HEK293 (cell line): ENCODE results near the gene IZUMO4.

Experiments
- CTCF ChIA-PET: fragments of 350-600 bp; formaldehyde crosslinking; extraction: SDS; loops from one replicate; lab custom pipeline; 2021; ENCODE audit warnings: antibody characterized with exemption; lab: Yijun Ruan, JAX
- POLR2A ChIA-PET: fragments of 300-600 bp; formaldehyde crosslinking; extraction: SDS; loops from one replicate; lab custom pipeline; 2020; ENCODE audit warnings: antibody characterized with exemption, inconsistent platforms; lab: Yijun Ruan, JAX
- H3K27ac ChIP-seq: fragments of 200-500 bp; sonication (Bioruptor generic); 2 replicates; pipeline ENCODE4 v1.5.1; 2014; ENCODE audit warnings: low read depth, low read length, control low read depth, inconsistent platforms; ENCODE audit errors: extremely low read depth
- H3K36me3 ChIP-seq, 2 experiments: fragments of 200-500 bp in 1 of 2; sonication (Bioruptor generic) in 1 of 2; 1 replicate in 1 of 2; 2 replicates in 1 of 2; pipeline ENCODE4 v1.5.1; 2014 to 2017; ENCODE audit warnings: inconsistent platforms in 2 of 2, low read length in 2 of 2; ENCODE audit not compliant: control insufficient read depth in 2 of 2, insufficient read depth in 1 of 2
- H3K4me1 ChIP-seq: fragments of 200-500 bp; sonication (Bioruptor generic); 2 replicates; pipeline ENCODE4 v1.5.1; 2014; ENCODE audit warnings: mild to moderate bottlenecking, low read length, inconsistent platforms; ENCODE audit not compliant: control insufficient read depth, insufficient read depth
- H3K4me3 ChIP-seq: 2 replicates; pipeline ENCODE4 v1.5.1; 2011; ENCODE audit warnings: low read depth, mild to moderate bottlenecking, control low read depth, low read length, moderate library complexity
- H3K9me3 ChIP-seq: fragments of 200-500 bp; sonication (Bioruptor generic); 2 replicates; pipeline ENCODE4 v1.5.1; 2014; ENCODE audit warnings: low read depth, low read length, inconsistent platforms; ENCODE audit not compliant: control insufficient read depth, insufficient read depth
- ZBTB17 ChIP-seq: fragments of 450-650 bp; formaldehyde crosslinking; IDR thresholded peaks from 2 replicates; pipeline ENCODE4 v1.5.1; 2016; ENCODE audit warnings: missing biosample characterization, missing genetic modification characterization
- ZNF138 ChIP-seq: fragments of 450-650 bp; formaldehyde crosslinking; IDR thresholded peaks from 2 replicates; pipeline ENCODE4 v1.5.1; 2016; ENCODE audit warnings: missing biosample characterization, missing genetic modification characterization, borderline replicate concordance
- ZNF18 ChIP-seq: fragments of 450-650 bp; formaldehyde crosslinking; IDR thresholded peaks from 2 replicates; pipeline ENCODE4 v1.5.1; 2016; ENCODE audit warnings: missing biosample characterization, missing genetic modification characterization
- ZNF280D ChIP-seq: fragments of 450-650 bp; formaldehyde crosslinking; IDR thresholded peaks from 2 replicates; pipeline ENCODE4 v1.5.1; 2016; ENCODE audit warnings: missing biosample characterization, missing genetic modification characterization
- ZNF518A ChIP-seq: fragments of 450-650 bp; formaldehyde crosslinking; conservative IDR thresholded peaks from 2 replicates; pipeline ENCODE4 v1.5.1; 2016; ENCODE audit warnings: low read depth, missing biosample characterization, missing genetic modification characterization
- ZNF529 ChIP-seq: fragments of 450-650 bp; formaldehyde crosslinking; IDR thresholded peaks from 2 replicates; pipeline ENCODE4 v1.5.1; 2017; ENCODE audit warnings: missing genetic modification characterization, missing biosample characterization; ENCODE audit not compliant: insufficient replicate concordance
- ZNF776 ChIP-seq: fragments of 450-650 bp; formaldehyde crosslinking; IDR thresholded peaks from 2 replicates; pipeline ENCODE4 v1.5.0; 2017; ENCODE audit warnings: missing biosample characterization, missing genetic modification characterization, borderline replicate concordance
- ZSCAN5A ChIP-seq: fragments of 450-650 bp; formaldehyde crosslinking; IDR thresholded peaks from 2 replicates; pipeline ENCODE4 v1.5.1; 2016; ENCODE audit warnings: missing biosample characterization, missing genetic modification characterization

Gene IZUMO4

GRCh38 chr19:2079865-2080301 lies 16.8 kb upstream of the IZUMO4 start (continued):
- TF ChIP-seq ZNF518A (tag by site-specific recombination) (no peak), ZNF280D (tag by site-specific recombination) (no peak), ZNF529 (no peak)
- TF ChIP-seq, all 188 proteins: peak for 0

- CTCF ChIA-PET = no interaction called here
- peaks cover 0 to 56% of the 10 kb centered on the region in 2 experiments; a peak in 2 of 3 replicates for H3K36me3 ChIP-seq
- H3K9me3 ChIP-seq = no peaks in the 10 kb centered on the region
- no peak overlapping the region for H3K4me3 ChIP-seq
- H3K27ac ChIP-seq = no peak overlapping the region
- TF ChIP-seq ZNF776 (tag by site-specific recombination) (no peak), ZNF18 (tag by site-specific recombination) (0 out of 2 replicates have a peak, but pooled peaks have one; percentile 29), ZSCAN5A (tag by site-specific recombination) (no peak), ZBTB17 (tag by site-specific recombination) (no peak), ZNF138 (no peak)
- no peaks in the 10 kb centered on the region for H3K4me1 ChIP-seq
- POLR2A ChIA-PET = no interaction called here
Observed at GRCh38 chr19:2080336-2080988, 16.3 kb upstream of the IZUMO4 start.
